Activated CD4-positive, alpha-beta T cell treated with anti-CD3 and anti-CD28 coated beads, Interleukin-2, amount 50 U/mL, for 1 hour (primary cell): Measurements from ENCODE around the gene TMEM270.

Experiments
- DNase-seq: peaks from one replicate; pipeline ENCODE4 v3.0.0-alpha.2; 2020

TMEM270 gene

GRCh38 chr7:73909051-73909941 lies 48.3 kb downstream of the TMEM270 start:
- no peak for DNase-seq

- no peak for DNase-seq
Observed at GRCh38 chr7:73909996-73910395, 49.0 kb downstream of the TMEM270 start.

GRCh38 chr7:73912223-73912622 lies 51.3 kb downstream of the TMEM270 start:
- DNase-seq, result no peak
